Glutamatergic neuron (in vitro differentiated cells): ENCODE results near the gene LBX2. TPM values are rescaled to one million over a fixed set of nuclear protein-coding genes. Genes with fewer than 3 reads are reported as not detected.

Source experiments
- DNase-seq: peaks from one replicate; pipeline ENCODE4 v3.0.0; 2022
- H3K27ac Mint-ChIP-seq: one replicate; pipeline ENCODE4 v1.8.0; 2020; ENCODE audit warnings: mild to moderate bottlenecking, mixed read lengths, inconsistent platforms; ENCODE audit not compliant: unreplicated experiment
- H3K27me3 Mint-ChIP-seq: one replicate; pipeline ENCODE4 v1.8.0; 2020; ENCODE audit warnings: mild to moderate bottlenecking, moderate library complexity, mixed read lengths, inconsistent platforms; ENCODE audit not compliant: unreplicated experiment
- H3K36me3 Mint-ChIP-seq: one replicate; pipeline ENCODE4 v1.8.0; 2020; ENCODE audit warnings: mild to moderate bottlenecking, mixed read lengths, inconsistent platforms; ENCODE audit not compliant: unreplicated experiment
- H3K4me1 Mint-ChIP-seq: one replicate; pipeline ENCODE4 v1.8.0; 2020; ENCODE audit warnings: mild to moderate bottlenecking, low read depth, mixed read lengths, inconsistent platforms; ENCODE audit not compliant: unreplicated experiment
- H3K4me3 Mint-ChIP-seq: one replicate; pipeline ENCODE4 v1.8.0; 2020; ENCODE audit warnings: mild to moderate bottlenecking, mixed read lengths, inconsistent platforms; ENCODE audit not compliant: unreplicated experiment
- H3K9me3 Mint-ChIP-seq: one replicate; pipeline ENCODE4 v1.8.0; 2020; ENCODE audit warnings: mild to moderate bottlenecking, moderate library complexity, mixed read lengths, inconsistent platforms; ENCODE audit not compliant: unreplicated experiment
- total RNA-seq: library from RNA; stranded (reverse); fragmentation: NEBNext Ultra II Directional; extraction: Animal tissue kit (Norgen Biotek cat#: 25700); gene quantifications from one replicate; pipeline ENCODE4 v1.2.1, GENCODE V29; 2021; ENCODE audit not compliant: unreplicated experiment
- TF ChIP-seq, protein P1 (sequence below): fragments of 200-600 bp; sonication (generic); IDR thresholded peaks from one replicate; pipeline ENCODE4 v1.5.0; 2021; ENCODE audit not compliant: partially characterized antibody, unreplicated experiment

Gene LBX2
- total RNA-seq, 1 donor from 2014 or later: 0.96 TPM

DNA sequence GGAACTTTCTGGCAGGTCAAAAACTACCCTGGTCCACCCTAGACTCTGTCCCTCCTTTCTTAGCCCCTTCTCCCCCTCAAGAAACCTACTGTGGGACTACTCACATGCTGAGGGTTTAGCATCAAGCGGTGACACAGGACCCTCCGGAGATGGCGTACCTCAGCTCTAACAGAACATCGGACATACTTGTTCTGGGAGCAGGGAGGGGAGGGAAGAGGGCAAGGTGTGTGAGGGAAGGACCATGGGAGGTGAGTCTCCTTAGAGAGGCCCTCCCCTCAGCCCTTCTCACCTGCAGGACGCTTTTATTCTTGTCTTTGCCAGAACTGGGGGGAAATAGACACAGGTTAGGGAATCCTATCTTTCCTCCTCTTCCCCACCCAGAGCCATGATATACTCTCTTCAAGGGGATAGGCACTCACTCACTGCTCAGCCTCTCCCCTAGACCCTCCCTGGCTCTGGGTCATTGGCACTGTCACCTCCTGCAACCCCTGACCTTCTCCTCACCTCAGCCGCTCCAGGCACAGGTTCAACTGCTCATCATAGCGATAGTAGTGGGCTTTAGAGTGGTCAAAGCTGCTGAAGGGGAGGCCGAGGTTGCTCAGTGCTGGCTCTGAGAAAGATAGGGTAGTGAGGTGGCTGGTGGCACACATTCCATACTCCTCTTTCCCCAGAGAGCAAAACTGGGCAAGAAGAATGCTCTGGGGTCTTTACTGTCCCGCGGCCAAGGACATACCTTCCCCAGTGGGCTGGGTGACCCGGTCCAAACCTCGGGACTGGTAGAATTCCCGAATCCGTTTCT lies 6.2 kb upstream of the LBX2 start:
- TF ChIP-seq, protein P1, sequence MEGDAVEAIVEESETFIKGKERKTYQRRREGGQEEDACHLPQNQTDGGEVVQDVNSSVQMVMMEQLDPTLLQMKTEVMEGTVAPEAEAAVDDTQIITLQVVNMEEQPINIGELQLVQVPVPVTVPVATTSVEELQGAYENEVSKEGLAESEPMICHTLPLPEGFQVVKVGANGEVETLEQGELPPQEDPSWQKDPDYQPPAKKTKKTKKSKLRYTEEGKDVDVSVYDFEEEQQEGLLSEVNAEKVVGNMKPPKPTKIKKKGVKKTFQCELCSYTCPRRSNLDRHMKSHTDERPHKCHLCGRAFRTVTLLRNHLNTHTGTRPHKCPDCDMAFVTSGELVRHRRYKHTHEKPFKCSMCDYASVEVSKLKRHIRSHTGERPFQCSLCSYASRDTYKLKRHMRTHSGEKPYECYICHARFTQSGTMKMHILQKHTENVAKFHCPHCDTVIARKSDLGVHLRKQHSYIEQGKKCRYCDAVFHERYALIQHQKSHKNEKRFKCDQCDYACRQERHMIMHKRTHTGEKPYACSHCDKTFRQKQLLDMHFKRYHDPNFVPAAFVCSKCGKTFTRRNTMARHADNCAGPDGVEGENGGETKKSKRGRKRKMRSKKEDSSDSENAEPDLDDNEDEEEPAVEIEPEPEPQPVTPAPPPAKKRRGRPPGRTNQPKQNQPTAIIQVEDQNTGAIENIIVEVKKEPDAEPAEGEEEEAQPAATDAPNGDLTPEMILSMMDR: no peak
- DNase-seq: no peak
- H3K4me1 Mint-ChIP-seq: peaks cover 23% of the 10 kb centered on the region
- H3K27me3 Mint-ChIP-seq: peaks cover 40% of the 10 kb centered on the region
- no peak overlapping the region for H3K27ac Mint-ChIP-seq
- peaks cover 34% of the 10 kb centered on the region for H3K9me3 Mint-ChIP-seq
- peaks cover 8% of the 10 kb centered on the region for H3K36me3 Mint-ChIP-seq
- peak overlapping the region; percentile 11 for H3K4me3 Mint-ChIP-seq

DNA sequence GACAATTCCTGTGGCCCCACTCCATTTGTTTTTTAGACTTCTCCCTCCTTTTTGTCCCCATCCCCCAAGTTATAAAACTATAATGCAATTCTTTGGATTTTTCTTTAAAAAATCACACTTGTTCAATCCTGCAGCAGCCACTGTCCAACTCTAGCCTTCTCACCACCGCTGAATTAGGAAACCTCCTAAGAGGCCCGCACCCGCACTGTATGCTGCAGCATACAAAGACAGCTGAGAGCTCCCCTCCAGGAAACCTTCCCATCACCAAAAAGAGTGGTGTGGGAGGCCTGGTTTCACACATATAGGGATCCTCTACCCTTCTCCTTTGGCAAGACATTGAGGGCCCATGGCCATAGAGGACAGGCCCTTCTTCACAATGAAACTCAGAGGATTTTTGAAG lies 5.2 kb upstream of the LBX2 start:
- DNase-seq: no peak
- Mint-ChIP-seq H3K9me3 (peaks cover 32% of the 10 kb centered on the region), H3K4me1 (peaks cover 23% of the 10 kb centered on the region), H3K4me3 (peak overlapping the region; percentile 66), H3K36me3 (peaks cover 8% of the 10 kb centered on the region), H3K27ac (no peak overlapping the region), H3K27me3 (peaks cover 37% of the 10 kb centered on the region)
- TF ChIP-seq, protein P1: no peak

DNA sequence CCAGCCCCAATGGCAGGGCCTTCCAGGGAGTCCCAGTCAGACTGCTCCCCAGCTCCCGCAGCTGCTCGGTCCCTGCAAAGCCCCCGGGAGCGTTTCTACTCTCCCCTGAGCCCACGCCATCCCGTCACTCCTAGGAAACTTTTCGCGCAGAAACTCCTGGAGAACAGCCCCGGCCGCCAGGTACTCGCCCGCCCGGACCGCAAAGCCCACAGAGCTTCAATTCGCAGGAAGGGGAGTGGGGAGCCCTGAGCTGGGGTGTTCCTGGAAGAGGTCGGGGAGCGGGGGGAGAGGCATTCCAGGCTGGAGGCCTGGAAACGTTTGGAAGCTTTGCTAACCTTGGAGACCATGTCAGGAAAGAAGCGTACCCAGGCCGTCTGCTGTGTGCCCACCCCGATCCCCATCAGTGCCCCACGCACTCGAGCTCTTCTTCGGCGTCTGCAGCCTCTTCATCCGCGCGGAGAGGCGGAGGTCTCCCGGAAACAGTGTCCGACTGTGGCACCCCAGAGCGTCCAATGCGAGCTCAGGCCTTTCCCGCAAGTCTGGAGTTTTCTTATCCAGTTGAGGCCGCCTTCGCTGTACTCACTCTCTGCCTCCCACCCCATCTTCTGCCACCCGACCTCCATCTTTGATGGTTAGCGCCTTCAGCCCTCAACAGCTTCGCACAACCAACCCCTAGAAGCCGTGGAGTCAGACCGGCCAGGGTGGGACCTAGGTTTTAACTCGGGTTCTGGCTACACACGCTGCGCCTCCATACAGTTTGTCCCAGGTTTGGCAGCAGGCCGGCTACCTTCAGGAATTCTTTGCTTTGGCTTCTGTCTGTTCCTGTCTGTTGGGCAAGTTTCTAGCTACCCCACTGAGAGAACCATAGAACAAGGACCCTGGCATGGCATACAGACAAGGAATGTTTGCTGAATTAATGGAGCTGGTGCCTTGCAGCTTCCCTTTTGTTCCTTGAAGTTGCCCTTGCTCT lies 4.4 kb upstream of the LBX2 start:
- H3K36me3 Mint-ChIP-seq: peaks cover 8% of the 10 kb centered on the region
- peaks cover 24% of the 10 kb centered on the region for H3K4me1 Mint-ChIP-seq
- TF ChIP-seq, protein P1: no peak
- peaks cover 40% of the 10 kb centered on the region for H3K27me3 Mint-ChIP-seq
- peaks cover 29% of the 10 kb centered on the region for H3K9me3 Mint-ChIP-seq
- DNase-seq: no peak
- no peak overlapping the region for H3K27ac Mint-ChIP-seq
- peak overlapping the region; percentile 74 for H3K4me3 Mint-ChIP-seq

DNA sequence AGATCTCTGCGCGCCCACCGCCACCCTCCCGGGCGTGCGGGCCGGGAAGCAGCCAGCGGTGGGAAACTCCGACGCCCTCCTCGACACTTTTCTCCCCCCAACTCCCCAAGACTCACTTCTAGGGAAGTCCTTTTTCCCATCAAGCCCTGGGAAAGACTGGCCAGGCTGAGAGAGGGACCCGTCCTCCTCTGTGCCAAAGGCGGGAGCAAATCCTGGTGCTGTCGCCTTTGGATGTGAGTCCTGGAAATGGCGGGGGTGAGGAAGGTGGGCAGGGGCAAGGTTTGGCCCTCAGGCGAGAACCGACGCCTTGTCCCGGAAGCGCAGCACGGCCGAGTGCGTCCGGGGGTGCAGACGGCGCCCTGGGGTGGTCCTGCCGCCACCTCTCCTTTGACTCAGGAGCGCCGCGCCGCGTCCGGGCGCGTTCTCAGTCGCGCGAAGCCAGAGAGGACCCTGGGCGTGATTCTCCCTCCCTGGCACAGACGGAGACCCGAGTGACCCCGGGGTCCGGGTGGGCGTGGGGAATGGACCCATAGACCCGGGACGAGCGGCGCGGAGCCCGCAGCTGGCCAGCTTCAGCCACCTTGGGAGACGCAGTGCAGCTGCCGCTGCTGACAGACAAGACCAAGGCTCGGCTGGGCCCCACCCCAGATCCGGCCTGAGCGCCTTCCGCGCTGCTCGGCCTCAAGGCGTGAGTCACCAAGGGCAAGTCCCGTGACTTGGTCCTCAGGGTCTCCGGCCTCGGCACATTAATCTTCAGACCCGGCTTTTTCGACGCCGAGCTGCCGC lies 3.5 kb upstream of the LBX2 start:
- peaks cover 8% of the 10 kb centered on the region for H3K36me3 Mint-ChIP-seq
- peak overlapping the region; percentile 82 for H3K4me3 Mint-ChIP-seq
- peaks cover 19% of the 10 kb centered on the region for H3K4me1 Mint-ChIP-seq
- H3K9me3 Mint-ChIP-seq: peaks cover 22% of the 10 kb centered on the region
- H3K27ac Mint-ChIP-seq: no peak overlapping the region
- H3K27me3 Mint-ChIP-seq: peaks cover 40% of the 10 kb centered on the region
- TF ChIP-seq, protein P1: no peak
- peak; percentile 64 for DNase-seq
